ENCODE results near the gene SGIP1.
A peak's percentile ranks its signal among the peaks of the same experiment; 100 is the strongest.
"Not testable (repeated sequence)": the region's sequence is repeated elsewhere in the genome, so short reads cannot be mapped to it uniquely, and the experiment has no call there.

SGIP1 gene

GRCh38 chr1:66559517-66559916 lies 25.6 kb downstream of the SGIP1 start:
- DNase-seq, result no peak

GRCh38 chr1:66562561-66562960 lies 28.6 kb downstream of the SGIP1 start:
- no peak for DNase-seq

- no peak for DNase-seq
Measured at GRCh38 chr1:66563094-66563800, 29.3 kb downstream of the SGIP1 start.

- no peak for DNase-seq
Measured at GRCh38 chr1:66563941-66564630, 30.1 kb downstream of the SGIP1 start.

GRCh38 chr1:66570196-66570595 lies 36.2 kb downstream of the SGIP1 start:
- DNase-seq, result no peak

GRCh38 chr1:66571789-66572188 lies 37.8 kb downstream of the SGIP1 start:
- no peak for DNase-seq

- DNase-seq, result no peak
Measured at GRCh38 chr1:66575739-66576138, 41.8 kb downstream of the SGIP1 start.

- peak; percentile 25 for DNase-seq
Measured at GRCh38 chr1:66576645-66577044, 42.7 kb downstream of the SGIP1 start.

- DNase-seq, result no peak
Measured at GRCh38 chr1:66578841-66579240, 44.9 kb downstream of the SGIP1 start.

- no peak for DNase-seq
Measured at GRCh38 chr1:66580081-66580480, 46.1 kb downstream of the SGIP1 start.

GRCh38 chr1:66583021-66583420 lies 49.1 kb downstream of the SGIP1 start:
- no peak for DNase-seq

- DNase-seq, result no peak
Measured at GRCh38 chr1:66585002-66585401, 51.0 kb downstream of the SGIP1 start.

- no peak for DNase-seq
Measured at GRCh38 chr1:66589326-66589725, 55.4 kb downstream of the SGIP1 start.

- DNase-seq, result not testable (repeated sequence)
Measured at GRCh38 chr1:66592106-66592507, 58.2 kb downstream of the SGIP1 start.

GRCh38 chr1:66596191-66596590 lies 62.2 kb downstream of the SGIP1 start:
- no peak for DNase-seq

- no peak for DNase-seq
Measured at GRCh38 chr1:66597500-66597899, 63.5 kb downstream of the SGIP1 start.

GRCh38 chr1:66598670-66599069 lies 64.7 kb downstream of the SGIP1 start:
- no peak for DNase-seq

- no peak for DNase-seq
Measured at GRCh38 chr1:66599346-66599745, 65.4 kb downstream of the SGIP1 start.

- DNase-seq, result no peak
Measured at GRCh38 chr1:66599899-66600737, 66.2 kb downstream of the SGIP1 start.

- no peak for DNase-seq
Measured at GRCh38 chr1:66605419-66605997, 71.6 kb downstream of the SGIP1 start.

GRCh38 chr1:66606362-66607065 lies 72.6 kb downstream of the SGIP1 start:
- no peak for DNase-seq

- no peak for DNase-seq
Measured at GRCh38 chr1:66607458-66607857, 73.5 kb downstream of the SGIP1 start.

GRCh38 chr1:66613187-66613586 lies 79.2 kb downstream of the SGIP1 start:
- DNase-seq, result no peak
